Keratinocyte (primary cell): Measurements from ENCODE around the gene DNAH8. TPM values are rescaled to one million over a fixed set of nuclear protein-coding genes. Genes with fewer than 3 reads are reported as not detected.

ENCODE experiments used
- DNase-seq: peaks from one replicate; pipeline ENCODE4 v3.0.0-alpha.2; 2011; ENCODE audit warnings: low read depth, missing footprints, low spot score
- FAIRE-seq: peaks from 2 replicates; lab custom pipeline; 2011; peaks lifted over from hg19 to GRCh38; lab: Jason Lieb, UNC
- H2AFZ ChIP-seq: 2 replicates; pipeline ENCODE4 v1.6.0; 2012; ENCODE audit warnings: low read length, control low read depth, inconsistent platforms; ENCODE audit not compliant: control insufficient read depth
- H3K27ac ChIP-seq: 2 replicates; pipeline ENCODE4 v1.5.1; 2011; ENCODE audit warnings: low read length; ENCODE audit not compliant: control insufficient read depth, insufficient read depth
- H3K27me3 ChIP-seq: 3 replicates; pipeline ENCODE4 v1.6.0; 2011; ENCODE audit warnings: low read length; ENCODE audit not compliant: control insufficient read depth, insufficient read depth; ENCODE audit errors: extremely low read depth
- H3K36me3 ChIP-seq, 2 experiments: 2 replicates in 1 of 2; 3 replicates in 1 of 2; pipeline ENCODE4 v1.5.1; 2011; ENCODE audit warnings: low read length in 2 of 2, mild to moderate bottlenecking in 1 of 2; ENCODE audit not compliant: control insufficient read depth in 2 of 2, insufficient read depth in 2 of 2; ENCODE audit errors: extremely low read depth in 1 of 2
- H3K4me1 ChIP-seq: 3 replicates; pipeline ENCODE4 v1.5.1; 2011; ENCODE audit warnings: low read length; ENCODE audit not compliant: control insufficient read depth, insufficient read depth; ENCODE audit errors: extremely low read depth
- H3K4me2 ChIP-seq: 3 replicates; pipeline ENCODE4 v1.6.0; 2011; ENCODE audit warnings: low read depth, low read length; ENCODE audit not compliant: control insufficient read depth, insufficient read depth; ENCODE audit errors: extremely low read depth
- H3K4me3 ChIP-seq, 3 experiments: fragments of 200-600 bp in 1 of 3; sonication (generic) in 1 of 3; 2 replicates in 2 of 3; 3 replicates in 1 of 3; pipeline ENCODE4 v1.5.1; 2011 to 2016; ENCODE audit warnings: low read length in 3 of 3, mild to moderate bottlenecking in 3 of 3, control low read depth in 2 of 3, inconsistent platforms in 1 of 3, low read depth in 1 of 3, mixed read lengths in 1 of 3, mixed run types in 1 of 3, moderate library complexity in 1 of 3; ENCODE audit not compliant: control insufficient read depth in 2 of 3, insufficient read depth in 2 of 3; ENCODE audit errors: extremely low read depth in 1 of 3
- H3K79me2 ChIP-seq: 2 replicates; pipeline ENCODE4 v1.6.0; 2012; ENCODE audit warnings: low read length; ENCODE audit not compliant: control insufficient read depth, insufficient read depth
- H3K9ac ChIP-seq: 3 replicates; pipeline ENCODE4 v1.6.0; 2011; ENCODE audit warnings: low read length; ENCODE audit not compliant: control insufficient read depth, insufficient read depth; ENCODE audit errors: extremely low read depth
- H3K9me1 ChIP-seq: 3 replicates; pipeline ENCODE4 v1.6.0; 2011; ENCODE audit warnings: low read length; ENCODE audit not compliant: control insufficient read depth, insufficient read depth; ENCODE audit errors: extremely low read depth
- H3K9me3 ChIP-seq: 2 replicates; pipeline ENCODE4 v1.5.1; 2012; ENCODE audit warnings: low read depth, low read length; ENCODE audit not compliant: control insufficient read depth
- H4K20me1 ChIP-seq: 3 replicates; pipeline ENCODE4 v1.6.0; 2011; ENCODE audit warnings: low read length; ENCODE audit not compliant: control insufficient read depth, insufficient read depth; ENCODE audit errors: extremely low read depth
- CTCF ChIP-seq, 3 experiments: IDR thresholded peaks in 1 of 3; conservative IDR thresholded peaks in 1 of 3; optimal IDR thresholded peaks in 1 of 3; 2 replicates in 2 of 3; 3 replicates in 1 of 3; pipeline versions ENCODE3 to v1.5.1; 2011; ENCODE audit warnings: low read length in 3 of 3, mild to moderate bottlenecking in 3 of 3, moderate library complexity in 2 of 3, control low read depth in 1 of 3, inconsistent platforms in 1 of 3; ENCODE audit not compliant: insufficient read depth in 2 of 3; ENCODE audit errors: extremely low read depth in 1 of 3
- EZH2 ChIP-seq: IDR thresholded peaks from one replicate; pipeline ENCODE4 v1.6.1; 2012; ENCODE audit warnings: inconsistent platforms, mild to moderate bottlenecking, low read length, moderate library complexity
- dilution Hi-C: fragments of 300-500 bp; cut with MboI; formaldehyde crosslinking; loops from one replicate; pipeline ENCODE4 v1.7.0; 2020; ENCODE audit warnings: low sequenced_read_pairs; ENCODE audit not compliant: extremely low pct_ligation_motif_present
- polyA plus RNA-seq, 5 experiments: library from polyadenylated mRNA; depleted of rRNA in 3 of 5; stranded (reverse) in 3 of 5; stranded (forward) in 1 of 5; unstranded in 1 of 5; fragments of >200 nt; gene quantifications; 1 replicate in 1 of 5; 2 replicates in 3 of 5; 3 replicates in 1 of 5; pipeline versions ENCODE4 v1.2.1 to v1.2.3, GENCODE V29; 2011 to 2012; ENCODE audit warnings: missing spikeins in 2 of 5, low read depth in 1 of 5, low replicate concordance in 1 of 5

DNAH8 gene
- polyA plus RNA-seq, 1 donor (not counting 4 experiments of a cell fraction or from before 2014, with no cell fraction given), result 0.01 TPM

GRCh38 chr6:38784506-38785235 is 69.6 kb downstream of the DNAH8 start:
- TF ChIP-seq EZH2 (no peak), CTCF (optimal IDR thresholded peaks at IDR 0.05 in 1 of 3, IDR thresholded peaks at IDR 0.05 in 1 of 3, conservative IDR thresholded peaks at IDR 0.05 in 1 of 3; ENCODE audit: extremely low read depth in 1 of 3, insufficient read depth in 2 of 3, low read length in 3 of 3) (no peak)
- H2AFZ ChIP-seq, result no peak overlapping the region
- H3K36me3 ChIP-seq, result no peaks in the 10 kb centered on the region
- no peak overlapping the region for H3K4me3 ChIP-seq
- H3K79me2 ChIP-seq, result no peaks in the 10 kb centered on the region
- no peaks in the 10 kb centered on the region for H3K9me3 ChIP-seq
- no peaks in the 10 kb centered on the region for H3K27me3 ChIP-seq
- H4K20me1 ChIP-seq, result no peaks in the 10 kb centered on the region
- FAIRE-seq (no peak), DNase-seq (no peak)
- no peaks in the 10 kb centered on the region for H3K4me1 ChIP-seq
- H3K9me1 ChIP-seq, result no peaks in the 10 kb centered on the region
- dilution Hi-C loops, result no loop called here
- no peak overlapping the region for H3K4me2 ChIP-seq
- H3K9ac ChIP-seq, result no peak overlapping the region
- no peak overlapping the region for H3K27ac ChIP-seq

- DNase-seq (no peak), FAIRE-seq (no peak)
- Histone ChIP-seq H3K27me3 (no peaks in the 10 kb centered on the region), H4K20me1 (no peaks in the 10 kb centered on the region), H3K27ac (no peak overlapping the region), H3K4me3 (no peak overlapping the region), H3K4me1 (no peaks in the 10 kb centered on the region), H3K36me3 (no peaks in the 10 kb centered on the region), H3K9me1 (no peaks in the 10 kb centered on the region), H3K4me2 (no peak overlapping the region), H2AFZ (no peak overlapping the region), H3K9me3 (no peaks in the 10 kb centered on the region), H3K9ac (no peak overlapping the region), H3K79me2 (no peaks in the 10 kb centered on the region)
- TF ChIP-seq CTCF (optimal IDR thresholded peaks at IDR 0.05 in 1 of 3, IDR thresholded peaks at IDR 0.05 in 1 of 3, conservative IDR thresholded peaks at IDR 0.05 in 1 of 3; ENCODE audit: extremely low read depth in 1 of 3, insufficient read depth in 2 of 3, low read length in 3 of 3), result no peak
- TF ChIP-seq EZH2, result no peak
- dilution Hi-C loops, result no loop called here
Measured at GRCh38 chr6:38786486-38786885, 71.4 kb downstream of the DNAH8 start.
